ENCODE results near the gene GTPBP1.

GRCh38 chr22:38732251-38732815 lies 26.6 kb downstream of the GTPBP1 start:
- TF ChIP-seq CTCF (conservative IDR thresholded peaks at IDR 0.05) (no peak), EZH2 (IDR thresholded peaks at IDR 0.05; ENCODE audit: low read depth) (no peak)

All from PC-9 (cell line).